ENCODE results near the gene IYD. TPM values are rescaled to one million over a fixed set of nuclear protein-coding genes. Genes with fewer than 3 reads are reported as not detected.

IYD gene
- total and polyA plus RNA-seq, 10 donors = not detected

GRCh38 chr6:150349546-150349945 is 19.3 kb upstream of the IYD start:
- WGBS, 5 donors = 32 to 67% (median 49%) methylated on average over 4 of the region's 4 CpGs

GRCh38 chr6:150352321-150353296 is 16.2 kb upstream of the IYD start:
- Histone ChIP-seq H3K36me3 (no peaks in the 10 kb centered on the region), H3K4me3 (no peak overlapping the region), H3K27me3 (replicated peaks in 1 of 7) (no peaks in the 10 kb centered on the region), H3K4me1 (no peaks in the 10 kb centered on the region), H3K27ac (no peak overlapping the region), H3K9me3 (no peaks in the 10 kb centered on the region)
- DNase-seq = no peak
- intact Hi-C loops (cut with DNase I; ENCODE audit: low total_unique reads) = no loop called here
- 41 to 54% (median 47%) methylated on average over 5 of the region's 5 CpGs for WGBS, 5 donors
- no peak for TF ChIP-seq POLR2A (IDR thresholded peaks at IDR 0.05)

More at GRCh38 chr6:150349546-150349945, 19.3 kb upstream of the IYD start:
- H3K27ac ChIP-seq = no peak overlapping the region
- H3K4me3 ChIP-seq = no peak overlapping the region
- no peaks in the 10 kb centered on the region for H3K4me1 ChIP-seq
- TF ChIP-seq POLR2A (IDR thresholded peaks at IDR 0.05) (no peak), CTCF (IDR thresholded peaks at IDR 0.05 in 8 of 11, conservative IDR thresholded peaks at IDR 0.05 in 3 of 11) (no peak), POLR2AphosphoS5 (IDR thresholded peaks at IDR 0.05) (no peak)
- no peaks in the 10 kb centered on the region for H3K9me3 ChIP-seq
- DNase-seq = no peak
- intact Hi-C loops (cut with DNase I; ENCODE audit: low total_unique reads) = no loop called here
- H3K36me3 ChIP-seq = no peaks in the 10 kb centered on the region
- H3K27me3 ChIP-seq (replicated peaks in 1 of 7) = no peaks in the 10 kb centered on the region

- no peaks in the 10 kb centered on the region for H3K4me1 ChIP-seq
- 83 to 90% (median 87%) methylated on average over 1 of the region's 1 CpG for WGBS, 5 donors
- no peaks in the 10 kb centered on the region for H3K36me3 ChIP-seq
- intact Hi-C loops (cut with DNase I; ENCODE audit: low total_unique reads) = no loop called here
- TF ChIP-seq POLR2AphosphoS5 (IDR thresholded peaks at IDR 0.05) = no peak
- TF ChIP-seq CTCF (IDR thresholded peaks at IDR 0.05 in 8 of 11, conservative IDR thresholded peaks at IDR 0.05 in 3 of 11) = no peak
- no peak for TF ChIP-seq POLR2A (IDR thresholded peaks at IDR 0.05)
- H3K27ac ChIP-seq = no peak overlapping the region
- no peaks in the 10 kb centered on the region for H3K27me3 ChIP-seq (replicated peaks in 1 of 7)
- DNase-seq = no peak
- no peak overlapping the region for H3K4me3 ChIP-seq
- no peaks in the 10 kb centered on the region for H3K9me3 ChIP-seq
Measured at GRCh38 chr6:150353445-150353844, 15.4 kb upstream of the IYD start.

GRCh38 chr6:150354754-150355571 is 13.8 kb upstream of the IYD start:
- Histone ChIP-seq H3K36me3 (no peaks in the 10 kb centered on the region), H3K9me3 (no peaks in the 10 kb centered on the region), H3K4me1 (no peaks in the 10 kb centered on the region), H3K27ac (no peak overlapping the region), H3K4me3 (no peak overlapping the region), H3K27me3 (replicated peaks in 1 of 7) (no peaks in the 10 kb centered on the region)
- intact Hi-C loops (cut with DNase I; ENCODE audit: low total_unique reads) = no loop called here
- no peak for TF ChIP-seq POLR2AphosphoS5 (IDR thresholded peaks at IDR 0.05)
- no peak for TF ChIP-seq CTCF (IDR thresholded peaks at IDR 0.05 in 8 of 11, conservative IDR thresholded peaks at IDR 0.05 in 3 of 11)
- no peak for TF ChIP-seq POLR2A (IDR thresholded peaks at IDR 0.05)
- DNase-seq = no peak
- WGBS, 5 donors = 43 to 92% (median 80%) methylated on average over 2 of the region's 2 CpGs
